ENCODE results near the gene RCAN3. TPM values are rescaled to one million over a fixed set of nuclear protein-coding genes. Genes with fewer than 3 reads are reported as not detected.

Gene RCAN3
- total and polyA plus RNA-seq, 2 of the 13 experiments (the other 11 are each of a cell fraction or from before 2014, with no cell fraction given), result 12.2 to 13.3 TPM

DNA sequence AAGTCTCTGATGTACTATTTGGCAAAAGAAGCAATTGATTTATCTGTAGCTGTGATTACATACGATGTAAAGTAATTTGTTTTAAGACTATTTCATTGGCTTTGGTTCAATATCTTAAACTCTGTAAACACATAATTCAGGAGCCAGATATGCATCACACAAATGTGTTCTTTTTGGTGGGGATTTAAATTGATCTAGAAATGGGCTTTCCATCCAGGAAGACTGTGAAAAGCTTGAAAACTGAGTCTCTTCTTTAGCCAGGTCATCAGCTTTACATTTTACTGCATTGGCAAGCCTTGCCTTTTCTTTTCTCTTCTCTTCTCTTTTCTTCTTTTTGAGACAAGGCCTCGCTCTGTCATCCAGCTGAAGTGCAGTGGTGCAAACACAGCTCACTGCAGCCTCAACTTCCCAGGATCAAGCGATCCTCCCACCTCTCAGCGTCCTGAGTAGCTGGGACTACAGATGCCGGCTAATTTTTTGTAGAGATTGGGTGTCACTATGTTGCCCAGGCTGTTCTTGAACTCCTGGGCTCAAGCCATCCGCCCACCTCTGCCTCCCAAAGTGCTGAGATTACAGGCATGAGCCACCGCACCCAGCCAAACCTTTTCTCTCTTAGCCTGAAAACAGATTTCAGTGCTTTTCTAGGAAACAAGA lies 1.4 kb downstream of the RCAN3 start:
- intact Hi-C loops (cut with micrococcal nuclease; ENCODE audit: unreplicated experiment) (loop anchor here (5.0 to 10.0 kb wide), 2 partner anchors 53 to 89 kb away; partner anchors contain the start of genes NCMAP, NIPAL3 and STPG1), in situ Hi-C loops (cut with HindIII; ENCODE audit: extremely low pct_ligation_motif_present, low pct_unique_long_range_greater_than_20kb) (no loop called here)
- Histone ChIP-seq H3K27ac (ENCODE audit: extremely low read length, insufficient read depth, low read length) (peak overlapping the region; percentile 33), H3K9me3 (ENCODE audit: low read length) (no peaks in the 10 kb centered on the region), H2AFZ (ENCODE audit: low read length) (no peak overlapping the region), H3K36me3 (replicated peaks in 1 of 2; ENCODE audit: control insufficient read depth in 1 of 2, insufficient read depth in 2 of 2, low read length in 2 of 2) (no peaks in the 10 kb centered on the region), H4K20me1 (ENCODE audit: insufficient read depth, low read length) (no peaks in the 10 kb centered on the region), H3K4me3 (replicated peaks in 1 of 3; ENCODE audit: insufficient read depth in 1 of 3, low read depth in 2 of 3, low read length in 3 of 3) (peak overlapping the region; percentile 71 to 84 (median 72)), H3K9ac (ENCODE audit: insufficient read depth, low read depth, low read length) (peak overlapping the region; percentile 81; the same call in 1 of the 2 replicates), H3K27me3 (ENCODE audit: control insufficient read depth in 1 of 2, insufficient read depth in 2 of 2, low read length in 2 of 2) (no peaks in the 10 kb centered on the region; a peak in 1 of 5 replicates), H3K4me2 (ENCODE audit: low read depth, low read length) (peak overlapping the region; percentile 95), H3K4me1 (ENCODE audit: insufficient read depth, low read length) (peaks cover 54% of the 10 kb centered on the region), H3K79me2 (ENCODE audit: insufficient read depth, low read length) (peaks cover 10% of the 10 kb centered on the region)
- CTCF ChIA-PET (ENCODE audit: low intra/inter-chr PET ratio, low total read pairs), result no interaction called here
- WGBS (ENCODE audit: low lambda C conversion rate), result 43% methylated on average over 7 of the region's 7 CpGs
- POLR2A ChIA-PET, result no interaction called here
- DNase-seq (ENCODE audit: low spot score), result no peak
- no peak for FAIRE-seq
- no peak for ATAC-seq
- BruUV-seq (replicated peaks), result no TSS peak
- TF ChIP-seq ZFP37 (CRISPR knock-in tag; IDR thresholded peaks at IDR 0.05; ENCODE audit: borderline replicate concordance), result no peak
- TF ChIP-seq, protein P1, sequence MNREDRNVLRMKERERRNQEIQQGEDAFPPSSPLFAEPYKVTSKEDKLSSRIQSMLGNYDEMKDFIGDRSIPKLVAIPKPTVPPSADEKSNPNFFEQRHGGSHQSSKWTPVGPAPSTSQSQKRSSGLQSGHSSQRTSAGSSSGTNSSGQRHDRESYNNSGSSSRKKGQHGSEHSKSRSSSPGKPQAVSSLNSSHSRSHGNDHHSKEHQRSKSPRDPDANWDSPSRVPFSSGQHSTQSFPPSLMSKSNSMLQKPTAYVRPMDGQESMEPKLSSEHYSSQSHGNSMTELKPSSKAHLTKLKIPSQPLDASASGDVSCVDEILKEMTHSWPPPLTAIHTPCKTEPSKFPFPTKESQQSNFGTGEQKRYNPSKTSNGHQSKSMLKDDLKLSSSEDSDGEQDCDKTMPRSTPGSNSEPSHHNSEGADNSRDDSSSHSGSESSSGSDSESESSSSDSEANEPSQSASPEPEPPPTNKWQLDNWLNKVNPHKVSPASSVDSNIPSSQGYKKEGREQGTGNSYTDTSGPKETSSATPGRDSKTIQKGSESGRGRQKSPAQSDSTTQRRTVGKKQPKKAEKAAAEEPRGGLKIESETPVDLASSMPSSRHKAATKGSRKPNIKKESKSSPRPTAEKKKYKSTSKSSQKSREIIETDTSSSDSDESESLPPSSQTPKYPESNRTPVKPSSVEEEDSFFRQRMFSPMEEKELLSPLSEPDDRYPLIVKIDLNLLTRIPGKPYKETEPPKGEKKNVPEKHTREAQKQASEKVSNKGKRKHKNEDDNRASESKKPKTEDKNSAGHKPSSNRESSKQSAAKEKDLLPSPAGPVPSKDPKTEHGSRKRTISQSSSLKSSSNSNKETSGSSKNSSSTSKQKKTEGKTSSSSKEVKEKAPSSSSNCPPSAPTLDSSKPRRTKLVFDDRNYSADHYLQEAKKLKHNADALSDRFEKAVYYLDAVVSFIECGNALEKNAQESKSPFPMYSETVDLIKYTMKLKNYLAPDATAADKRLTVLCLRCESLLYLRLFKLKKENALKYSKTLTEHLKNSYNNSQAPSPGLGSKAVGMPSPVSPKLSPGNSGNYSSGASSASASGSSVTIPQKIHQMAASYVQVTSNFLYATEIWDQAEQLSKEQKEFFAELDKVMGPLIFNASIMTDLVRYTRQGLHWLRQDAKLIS (CRISPR knock-in tag; IDR thresholded peaks at IDR 0.05), result no peak
- TF ChIP-seq CREB1 (IDR thresholded peaks at IDR 0.05), result no peak
- TF ChIP-seq CREB1 (CRISPR knock-in tag; IDR thresholded peaks at IDR 0.05), result 0 out of 2 replicates have a peak, but pooled peaks have one; percentile 14
- TF ChIP-seq ZNF138 (CRISPR knock-in tag; IDR thresholded peaks at IDR 0.05; ENCODE audit: low read depth), result no peak
- TF ChIP-seq ZNF329 (CRISPR knock-in tag; IDR thresholded peaks at IDR 0.05; ENCODE audit: low read depth), result no peak
- TF ChIP-seq, protein P2, sequence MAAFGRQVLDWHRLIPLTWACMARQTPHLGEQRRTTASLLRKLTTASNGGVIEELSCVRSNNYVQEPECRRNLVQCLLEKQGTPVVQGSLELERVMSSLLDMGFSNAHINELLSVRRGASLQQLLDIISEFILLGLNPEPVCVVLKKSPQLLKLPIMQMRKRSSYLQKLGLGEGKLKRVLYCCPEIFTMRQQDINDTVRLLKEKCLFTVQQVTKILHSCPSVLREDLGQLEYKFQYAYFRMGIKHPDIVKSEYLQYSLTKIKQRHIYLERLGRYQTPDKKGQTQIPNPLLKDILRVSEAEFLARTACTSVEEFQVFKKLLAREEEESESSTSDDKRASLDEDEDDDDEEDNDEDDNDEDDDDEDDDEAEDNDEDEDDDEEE (CRISPR knock-in tag; IDR thresholded peaks at IDR 0.05), result 0 out of 2 replicates have a peak, but pooled peaks have one; percentile 13
- no peak for TF ChIP-seq ZNF644 (CRISPR knock-in tag; IDR thresholded peaks at IDR 0.05; ENCODE audit: low read depth)
- 0 out of 2 replicates have a peak, but pooled peaks have one; percentile 7 for TF ChIP-seq HDAC1 (CRISPR knock-in tag; IDR thresholded peaks at IDR 0.05)

All from HepG2 (cell line).